ENCODE measurements around the gene CDKN2C.

DNA sequence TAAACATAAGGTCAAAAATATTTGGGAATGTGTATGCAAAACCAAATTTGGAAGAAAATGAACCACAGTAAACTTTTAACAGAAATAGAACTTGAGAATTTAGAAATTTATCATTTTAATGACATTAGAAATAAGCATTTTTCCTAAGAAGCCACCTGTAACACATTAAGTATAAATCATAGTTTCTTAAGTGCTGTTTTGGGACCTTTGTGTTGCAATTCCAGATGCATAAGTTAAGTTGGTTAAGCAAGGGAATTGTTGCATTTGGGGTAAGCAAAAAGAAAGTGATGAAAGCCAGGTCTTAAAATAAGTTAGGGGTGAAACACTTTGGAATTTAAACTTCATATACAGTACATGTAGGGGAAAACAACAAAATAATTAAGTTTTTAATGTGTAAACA is 49.8 kb downstream of the CDKN2C start:
- TF ChIP-seq, protein P1, sequence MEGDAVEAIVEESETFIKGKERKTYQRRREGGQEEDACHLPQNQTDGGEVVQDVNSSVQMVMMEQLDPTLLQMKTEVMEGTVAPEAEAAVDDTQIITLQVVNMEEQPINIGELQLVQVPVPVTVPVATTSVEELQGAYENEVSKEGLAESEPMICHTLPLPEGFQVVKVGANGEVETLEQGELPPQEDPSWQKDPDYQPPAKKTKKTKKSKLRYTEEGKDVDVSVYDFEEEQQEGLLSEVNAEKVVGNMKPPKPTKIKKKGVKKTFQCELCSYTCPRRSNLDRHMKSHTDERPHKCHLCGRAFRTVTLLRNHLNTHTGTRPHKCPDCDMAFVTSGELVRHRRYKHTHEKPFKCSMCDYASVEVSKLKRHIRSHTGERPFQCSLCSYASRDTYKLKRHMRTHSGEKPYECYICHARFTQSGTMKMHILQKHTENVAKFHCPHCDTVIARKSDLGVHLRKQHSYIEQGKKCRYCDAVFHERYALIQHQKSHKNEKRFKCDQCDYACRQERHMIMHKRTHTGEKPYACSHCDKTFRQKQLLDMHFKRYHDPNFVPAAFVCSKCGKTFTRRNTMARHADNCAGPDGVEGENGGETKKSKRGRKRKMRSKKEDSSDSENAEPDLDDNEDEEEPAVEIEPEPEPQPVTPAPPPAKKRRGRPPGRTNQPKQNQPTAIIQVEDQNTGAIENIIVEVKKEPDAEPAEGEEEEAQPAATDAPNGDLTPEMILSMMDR (IDR thresholded peaks at IDR 0.05) = no peak
- TF ChIP-seq POLR2AphosphoS5 (IDR thresholded peaks at IDR 0.05; ENCODE audit: low read depth, low read length) = no peak

Data from Panc1 (cell line).